HepG2 (cell line): ENCODE data around the gene CAMK4.

Experiments
- GABPA ChIP-seq, 2 experiments: IDR thresholded peaks; 2 replicates each; pipeline ENCODE4 v1.6.1; 2011 to 2016; ENCODE audit warnings: low read depth in 2 of 2, low read length in 1 of 2, missing biosample characterization in 1 of 2, missing genetic modification characterization in 1 of 2
- JUNB ChIP-seq: sonication (generic); formaldehyde crosslinking; IDR thresholded peaks from 2 replicates; pipeline ENCODE4 v1.8.0; 2022; ENCODE audit warnings: missing genetic modification reagents, mild to moderate bottlenecking, borderline replicate concordance
- MED1 ChIP-seq: sonication (generic); formaldehyde crosslinking; IDR thresholded peaks from 2 replicates; pipeline ENCODE4 v1.4.0; 2020; ENCODE audit warnings: missing genetic modification reagents
- POLR2A ChIP-seq, 2 experiments: IDR thresholded peaks; 2 replicates each; pipeline ENCODE4 v1.6.1; 2011; ENCODE audit warnings: low read depth in 2 of 2, low read length in 2 of 2, mild to moderate bottlenecking in 1 of 2, moderate library complexity in 1 of 2; ENCODE audit not compliant: insufficient read depth in 1 of 2
- TF ChIP-seq, protein P1 (sequence below), 2 experiments: fragments of 450-650 bp in 1 of 2; sonication (generic) in 1 of 2; formaldehyde crosslinking in 1 of 2; IDR thresholded peaks; 2 replicates each; pipeline versions ENCODE4 v1.6.1 to v1.8.0; 2016 to 2022; ENCODE audit warnings: antibody characterized with exemption in 1 of 2, mild to moderate bottlenecking in 1 of 2, missing genetic modification reagents in 1 of 2

DNA sequence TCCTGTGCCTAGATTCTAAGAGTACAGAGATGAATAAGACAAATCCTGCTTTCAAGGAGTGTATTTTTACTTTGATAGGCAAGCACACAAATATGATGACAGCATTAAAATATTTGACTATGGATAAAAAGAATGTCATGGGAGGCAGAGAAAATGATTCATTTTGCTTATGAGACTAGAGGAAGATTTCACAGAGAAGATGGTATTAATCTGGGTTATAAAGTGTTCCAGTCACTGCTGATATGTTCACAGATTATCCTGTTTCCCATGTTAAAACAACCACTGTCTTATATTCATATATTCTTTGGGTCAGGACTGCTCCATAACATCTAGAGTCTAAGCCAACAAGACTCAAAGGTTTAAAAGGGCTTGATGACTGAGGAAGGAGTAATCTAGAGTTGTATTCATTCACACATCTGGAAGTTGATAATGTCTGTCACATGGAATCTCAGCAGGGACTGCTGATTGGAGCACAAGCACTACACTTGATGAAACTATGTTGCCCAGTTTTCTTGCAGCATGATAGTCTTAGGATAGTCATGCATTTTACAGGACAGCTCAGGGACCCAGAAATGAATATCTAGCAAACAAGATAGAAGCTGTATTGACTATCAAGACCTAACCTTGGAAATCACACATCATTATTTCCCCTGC lies 208.8 kb downstream of the CAMK4 start:
- TF ChIP-seq JUNB (CRISPR knock-in tag): no peak
- no peak for TF ChIP-seq MED1 (CRISPR knock-in tag)
- no peak for TF ChIP-seq GABPA (IDR thresholded peaks at IDR 0.05; ENCODE audit: low read depth, low read length)
- no peak for TF ChIP-seq GABPA (CRISPR knock-in tag; IDR thresholded peaks at IDR 0.05; ENCODE audit: low read depth)
- TF ChIP-seq, protein P1, sequence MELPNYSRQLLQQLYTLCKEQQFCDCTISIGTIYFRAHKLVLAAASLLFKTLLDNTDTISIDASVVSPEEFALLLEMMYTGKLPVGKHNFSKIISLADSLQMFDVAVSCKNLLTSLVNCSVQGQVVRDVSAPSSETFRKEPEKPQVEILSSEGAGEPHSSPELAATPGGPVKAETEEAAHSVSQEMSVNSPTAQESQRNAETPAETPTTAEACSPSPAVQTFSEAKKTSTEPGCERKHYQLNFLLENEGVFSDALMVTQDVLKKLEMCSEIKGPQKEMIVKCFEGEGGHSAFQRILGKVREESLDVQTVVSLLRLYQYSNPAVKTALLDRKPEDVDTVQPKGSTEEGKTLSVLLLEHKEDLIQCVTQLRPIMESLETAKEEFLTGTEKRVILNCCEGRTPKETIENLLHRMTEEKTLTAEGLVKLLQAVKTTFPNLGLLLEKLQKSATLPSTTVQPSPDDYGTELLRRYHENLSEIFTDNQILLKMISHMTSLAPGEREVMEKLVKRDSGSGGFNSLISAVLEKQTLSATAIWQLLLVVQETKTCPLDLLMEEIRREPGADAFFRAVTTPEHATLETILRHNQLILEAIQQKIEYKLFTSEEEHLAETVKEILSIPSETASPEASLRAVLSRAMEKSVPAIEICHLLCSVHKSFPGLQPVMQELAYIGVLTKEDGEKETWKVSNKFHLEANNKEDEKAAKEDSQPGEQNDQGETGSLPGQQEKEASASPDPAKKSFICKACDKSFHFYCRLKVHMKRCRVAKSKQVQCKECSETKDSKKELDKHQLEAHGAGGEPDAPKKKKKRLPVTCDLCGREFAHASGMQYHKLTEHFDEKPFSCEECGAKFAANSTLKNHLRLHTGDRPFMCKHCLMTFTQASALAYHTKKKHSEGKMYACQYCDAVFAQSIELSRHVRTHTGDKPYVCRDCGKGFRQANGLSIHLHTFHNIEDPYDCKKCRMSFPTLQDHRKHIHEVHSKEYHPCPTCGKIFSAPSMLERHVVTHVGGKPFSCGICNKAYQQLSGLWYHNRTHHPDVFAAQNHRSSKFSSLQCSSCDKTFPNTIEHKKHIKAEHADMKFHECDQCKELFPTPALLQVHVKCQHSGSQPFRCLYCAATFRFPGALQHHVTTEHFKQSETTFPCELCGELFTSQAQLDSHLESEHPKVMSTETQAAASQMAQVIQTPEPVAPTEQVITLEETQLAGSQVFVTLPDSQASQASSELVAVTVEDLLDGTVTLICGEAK (IDR thresholded peaks at IDR 0.05): no peak
- TF ChIP-seq, protein P1 (CRISPR knock-in tag; IDR thresholded peaks at IDR 0.05): no peak
- no peak for TF ChIP-seq POLR2A (IDR thresholded peaks at IDR 0.05; ENCODE audit: insufficient read depth in 1 of 2, low read depth in 2 of 2, low read length in 2 of 2)
